Measurements from ENCODE around the gene RIMBP2.

Gene RIMBP2

DNA sequence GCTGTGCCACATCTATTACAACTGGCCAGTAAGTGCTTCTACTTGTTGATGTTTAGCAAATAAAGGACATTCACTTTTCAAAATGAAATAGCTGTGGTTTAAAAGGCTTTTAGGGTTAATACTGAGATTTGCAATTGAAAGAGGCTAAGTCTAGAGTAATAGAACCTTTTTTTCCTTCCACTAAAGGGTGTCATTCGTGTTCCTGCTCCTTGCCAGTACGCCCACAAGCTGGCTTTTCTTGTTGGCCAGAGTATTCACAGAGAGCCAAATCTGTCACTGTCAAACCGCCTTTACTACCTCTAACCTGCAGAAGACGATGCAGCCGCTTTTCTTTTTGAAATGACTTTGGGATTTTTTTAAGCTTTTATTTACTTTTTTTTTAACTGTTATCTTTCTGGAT lies 344.8 kb downstream of the RIMBP2 start:
- DNase-seq (ENCODE audit: low read depth) = no peak

DNA sequence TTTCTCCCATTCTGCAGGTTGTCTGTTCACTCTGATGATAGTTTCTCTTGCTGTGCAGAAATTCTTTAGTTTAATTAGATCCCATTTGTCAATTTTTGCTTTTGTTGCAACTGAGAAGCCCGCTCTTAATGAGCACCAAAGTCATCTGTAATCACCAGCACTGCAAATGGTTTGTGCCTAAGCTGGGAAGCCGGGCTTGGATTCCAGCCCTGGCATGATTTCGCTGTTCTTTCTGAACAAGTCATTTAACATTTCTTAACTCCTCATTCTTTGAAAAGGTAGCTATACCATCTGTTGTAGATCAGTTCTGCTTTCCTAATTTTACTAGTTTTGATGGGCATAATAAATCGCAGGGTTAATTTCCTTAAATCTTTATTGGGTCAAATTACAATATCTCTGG lies 346.3 kb downstream of the RIMBP2 start:
- DNase-seq (ENCODE audit: low read depth) = no peak

DNA sequence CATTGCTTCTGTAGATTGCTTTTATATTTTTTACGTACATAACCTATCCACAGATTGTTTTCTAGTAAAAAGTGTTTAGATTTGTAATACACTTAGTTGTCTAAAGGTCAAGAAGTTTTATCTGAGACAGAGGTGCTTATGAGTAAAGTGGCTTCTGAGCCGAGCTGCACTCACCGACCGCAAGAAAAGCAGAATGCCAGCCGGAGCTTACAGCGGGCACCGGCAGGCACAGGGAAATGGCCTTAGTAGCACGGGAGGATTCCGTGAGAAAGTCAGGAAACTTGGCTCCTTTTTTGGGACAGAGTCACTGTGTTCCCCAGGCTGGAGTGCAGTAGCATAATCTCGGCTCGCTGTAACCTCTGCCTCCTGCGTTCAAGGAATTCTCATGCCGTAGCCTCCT lies 348.6 kb downstream of the RIMBP2 start:
- no peak for DNase-seq (ENCODE audit: low read depth)

GRCh38 chr12:130367003-130367402 lies 349.1 kb downstream of the RIMBP2 start:
- DNase-seq (ENCODE audit: low read depth) = no peak

DNA sequence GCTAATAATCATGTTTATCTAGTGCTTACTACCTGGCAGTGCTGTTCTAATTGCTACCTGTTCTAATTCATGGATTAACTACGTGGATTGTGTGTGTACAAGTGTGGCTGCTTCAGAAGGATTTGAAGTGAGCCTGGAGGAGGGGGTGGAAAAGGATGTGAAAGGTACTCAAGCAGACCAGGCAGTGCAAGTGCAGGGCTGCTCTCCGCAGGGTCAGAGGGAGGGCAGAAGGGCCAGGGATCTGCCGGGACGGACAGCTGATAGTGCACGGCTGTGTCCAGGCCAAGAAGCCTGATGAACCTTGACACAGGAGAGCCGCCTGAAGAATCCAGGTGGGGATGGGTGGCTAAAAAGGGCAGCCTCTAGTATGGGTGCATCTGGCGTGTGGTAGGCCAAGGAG lies 349.9 kb downstream of the RIMBP2 start:
- no peak for DNase-seq (ENCODE audit: low read depth)

GRCh38 chr12:130364578-130364977 lies 351.5 kb downstream of the RIMBP2 start:
- no peak for DNase-seq (ENCODE audit: low read depth)

DNA sequence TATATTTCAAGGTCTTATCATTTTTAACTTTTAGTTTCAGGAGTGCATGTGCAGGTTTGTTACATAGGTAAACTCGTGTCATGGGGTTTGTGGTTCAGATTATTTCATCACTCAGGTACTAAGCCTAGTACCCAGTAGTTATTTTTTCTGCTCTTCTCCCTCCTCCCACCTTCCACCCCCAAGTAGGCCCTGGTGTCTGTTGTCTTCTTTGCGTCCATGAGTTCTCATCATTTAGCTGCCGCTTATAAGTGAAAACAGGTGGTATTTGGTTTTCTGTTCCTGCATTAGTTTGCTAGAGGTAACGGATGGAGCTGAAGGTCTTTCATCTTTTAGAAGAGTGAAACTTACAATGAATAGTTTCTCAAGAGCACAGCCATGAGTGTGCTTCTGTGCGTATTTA lies 354.0 kb downstream of the RIMBP2 start:
- DNase-seq (ENCODE audit: low read depth) = no peak

DNA sequence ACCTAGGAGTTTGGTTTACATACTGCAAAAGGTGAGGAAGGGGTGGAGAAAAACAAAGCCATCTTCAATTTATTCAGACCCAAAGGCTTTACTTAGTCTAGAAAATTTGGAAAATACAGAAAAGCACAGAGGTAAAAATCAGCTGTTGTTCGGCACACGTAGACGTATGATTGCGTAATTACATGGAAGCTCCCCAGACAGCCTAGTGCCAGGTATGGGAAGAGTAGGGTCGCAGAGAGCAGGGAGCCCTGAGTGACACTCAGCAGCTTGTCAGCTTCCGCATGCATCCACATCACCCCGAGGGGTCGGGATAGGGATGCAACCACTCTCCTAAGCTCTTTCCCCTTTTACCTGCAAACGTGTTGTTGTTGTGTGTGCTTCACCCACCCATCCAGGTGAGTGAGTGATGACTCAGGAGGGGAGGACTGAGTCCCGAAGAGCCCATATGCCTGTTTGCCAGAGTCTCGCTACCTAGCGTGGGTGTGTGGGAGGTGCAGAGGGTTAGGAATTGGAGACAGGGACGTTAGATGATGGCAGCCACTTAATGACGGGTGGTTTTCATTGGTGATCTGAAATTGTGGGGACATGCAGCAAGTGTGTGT lies 358.3 kb downstream of the RIMBP2 start:
- DNase-seq (ENCODE audit: low read depth) = no peak

- DNase-seq (ENCODE audit: low read depth) = no peak
Observed at GRCh38 chr12:130357241-130357640, 358.9 kb downstream of the RIMBP2 start.

DNA sequence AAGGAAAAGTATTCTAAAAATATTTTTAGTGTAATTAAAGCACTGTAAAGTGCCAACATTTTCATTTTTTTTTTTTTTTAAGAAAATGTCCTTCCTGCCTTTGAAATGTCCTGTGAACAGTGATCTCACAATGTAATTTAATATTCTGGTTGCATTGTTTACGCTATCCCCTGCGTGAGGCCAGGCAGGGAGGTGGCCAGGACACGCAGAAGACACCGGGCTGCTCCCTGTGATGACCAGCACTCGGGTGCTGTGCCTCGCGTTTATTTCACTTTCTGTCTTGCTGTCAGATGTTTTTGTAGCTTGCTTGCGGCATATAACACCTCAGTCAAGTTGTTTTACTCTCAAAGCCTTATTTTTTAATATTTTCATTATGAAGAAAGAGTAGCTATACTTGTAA lies 359.9 kb downstream of the RIMBP2 start:
- DNase-seq (ENCODE audit: low read depth) = no peak

DNA sequence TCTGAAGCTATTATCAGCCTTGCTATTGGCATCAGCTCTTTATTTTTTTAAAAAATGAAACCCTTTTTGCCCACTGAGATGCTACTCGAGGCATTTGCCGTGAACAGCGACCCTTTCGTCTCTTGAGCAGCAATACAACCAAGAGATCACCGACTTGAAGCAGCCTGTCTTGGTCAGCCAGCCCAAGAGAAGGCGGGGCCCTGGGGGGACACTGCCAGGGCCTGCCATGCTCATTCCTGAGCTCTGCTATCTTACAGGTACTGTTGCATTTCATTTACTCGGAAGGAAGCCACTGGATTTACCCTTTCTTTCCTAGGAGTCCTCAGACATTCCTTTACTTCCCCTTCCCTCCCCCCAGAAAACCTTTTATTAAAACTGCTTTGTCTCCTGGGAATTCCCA lies 361.7 kb downstream of the RIMBP2 start:
- DNase-seq (ENCODE audit: low read depth) = no peak

GRCh38 chr12:130353081-130353480 lies 363.0 kb downstream of the RIMBP2 start:
- DNase-seq (ENCODE audit: low read depth) = no peak

- no peak for DNase-seq (ENCODE audit: low read depth)
Observed at GRCh38 chr12:130351326-130351725, 364.8 kb downstream of the RIMBP2 start.

GRCh38 chr12:130350715-130351114 lies 365.4 kb downstream of the RIMBP2 start:
- DNase-seq (ENCODE audit: low read depth) = no peak

- DNase-seq (ENCODE audit: low read depth) = no peak
Observed at GRCh38 chr12:130347588-130347987, 368.5 kb downstream of the RIMBP2 start.
